Measurements from ENCODE around the gene SYAP1. TPM values are rescaled to one million over a fixed set of nuclear protein-coding genes. Genes with fewer than 3 reads are reported as not detected.

Gene SYAP1
- total and polyA plus RNA-seq, 9 of the 15 experiments (the other 6 are each of a cell fraction or from before 2014, with no cell fraction given) = 5.7 to 35.3 (median 27.6) TPM

DNA sequence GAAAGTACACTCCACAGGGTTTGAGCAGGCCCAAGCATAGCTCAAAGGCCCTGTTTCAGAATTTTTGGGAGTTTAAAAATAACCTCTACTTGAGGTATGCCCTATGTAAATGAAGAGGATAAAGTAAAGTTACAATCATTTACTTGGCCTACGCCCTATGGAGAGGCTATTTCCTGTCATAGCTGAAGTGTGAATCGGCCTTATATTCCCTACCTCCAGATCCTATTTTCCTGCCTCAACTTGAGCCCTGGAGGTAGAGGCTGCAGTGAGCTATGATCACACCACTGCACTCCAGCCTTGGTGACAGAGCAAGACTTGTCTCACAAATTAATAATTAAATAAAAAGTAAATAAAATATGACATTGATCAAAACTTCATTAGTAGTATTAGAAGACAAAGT lies 55.3 kb downstream of the SYAP1 start (continued):
- TF ChIP-seq, protein P1, sequence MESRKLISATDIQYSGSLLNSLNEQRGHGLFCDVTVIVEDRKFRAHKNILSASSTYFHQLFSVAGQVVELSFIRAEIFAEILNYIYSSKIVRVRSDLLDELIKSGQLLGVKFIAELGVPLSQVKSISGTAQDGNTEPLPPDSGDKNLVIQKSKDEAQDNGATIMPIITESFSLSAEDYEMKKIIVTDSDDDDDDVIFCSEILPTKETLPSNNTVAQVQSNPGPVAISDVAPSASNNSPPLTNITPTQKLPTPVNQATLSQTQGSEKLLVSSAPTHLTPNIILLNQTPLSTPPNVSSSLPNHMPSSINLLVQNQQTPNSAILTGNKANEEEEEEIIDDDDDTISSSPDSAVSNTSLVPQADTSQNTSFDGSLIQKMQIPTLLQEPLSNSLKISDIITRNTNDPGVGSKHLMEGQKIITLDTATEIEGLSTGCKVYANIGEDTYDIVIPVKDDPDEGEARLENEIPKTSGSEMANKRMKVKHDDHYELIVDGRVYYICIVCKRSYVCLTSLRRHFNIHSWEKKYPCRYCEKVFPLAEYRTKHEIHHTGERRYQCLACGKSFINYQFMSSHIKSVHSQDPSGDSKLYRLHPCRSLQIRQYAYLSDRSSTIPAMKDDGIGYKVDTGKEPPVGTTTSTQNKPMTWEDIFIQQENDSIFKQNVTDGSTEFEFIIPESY (CRISPR knock-in tag; IDR thresholded peaks at IDR 0.05) = no peak
- TF ChIP-seq, protein P2, sequence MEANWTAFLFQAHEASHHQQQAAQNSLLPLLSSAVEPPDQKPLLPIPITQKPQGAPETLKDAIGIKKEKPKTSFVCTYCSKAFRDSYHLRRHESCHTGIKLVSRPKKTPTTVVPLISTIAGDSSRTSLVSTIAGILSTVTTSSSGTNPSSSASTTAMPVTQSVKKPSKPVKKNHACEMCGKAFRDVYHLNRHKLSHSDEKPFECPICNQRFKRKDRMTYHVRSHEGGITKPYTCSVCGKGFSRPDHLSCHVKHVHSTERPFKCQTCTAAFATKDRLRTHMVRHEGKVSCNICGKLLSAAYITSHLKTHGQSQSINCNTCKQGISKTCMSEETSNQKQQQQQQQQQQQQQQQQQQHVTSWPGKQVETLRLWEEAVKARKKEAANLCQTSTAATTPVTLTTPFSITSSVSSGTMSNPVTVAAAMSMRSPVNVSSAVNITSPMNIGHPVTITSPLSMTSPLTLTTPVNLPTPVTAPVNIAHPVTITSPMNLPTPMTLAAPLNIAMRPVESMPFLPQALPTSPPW (CRISPR knock-in tag; IDR thresholded peaks at IDR 0.05) = no peak
- no peak for TF ChIP-seq XRCC5 (IDR thresholded peaks at IDR 0.05; ENCODE audit: low read depth, low read length)
- TF ChIP-seq KDM1A (IDR thresholded peaks at IDR 0.05) = no peak
- no peak for TF ChIP-seq ZNF436 (CRISPR knock-in tag; IDR thresholded peaks at IDR 0.05)
- no peak for TF ChIP-seq UBTF (IDR thresholded peaks at IDR 0.05; ENCODE audit: borderline replicate concordance in 1 of 2, low read depth in 2 of 2, low read length in 2 of 2)

All from K562 (cell line).